GM19240 (cell line): ENCODE measurements around the gene SERPINA9.
"Not testable (repeated sequence)": the region's sequence is repeated elsewhere in the genome, so short reads cannot be mapped to it uniquely, and the experiment has no call there.

Experiments
- DNase-seq: peaks from one replicate; pipeline ENCODE4 v3.0.0; 2011; ENCODE audit warnings: low spot score; ENCODE audit not compliant: insufficient read length

Gene SERPINA9, protein sequence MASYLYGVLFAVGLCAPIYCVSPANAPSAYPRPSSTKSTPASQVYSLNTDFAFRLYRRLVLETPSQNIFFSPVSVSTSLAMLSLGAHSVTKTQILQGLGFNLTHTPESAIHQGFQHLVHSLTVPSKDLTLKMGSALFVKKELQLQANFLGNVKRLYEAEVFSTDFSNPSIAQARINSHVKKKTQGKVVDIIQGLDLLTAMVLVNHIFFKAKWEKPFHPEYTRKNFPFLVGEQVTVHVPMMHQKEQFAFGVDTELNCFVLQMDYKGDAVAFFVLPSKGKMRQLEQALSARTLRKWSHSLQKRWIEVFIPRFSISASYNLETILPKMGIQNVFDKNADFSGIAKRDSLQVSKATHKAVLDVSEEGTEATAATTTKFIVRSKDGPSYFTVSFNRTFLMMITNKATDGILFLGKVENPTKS

DNA sequence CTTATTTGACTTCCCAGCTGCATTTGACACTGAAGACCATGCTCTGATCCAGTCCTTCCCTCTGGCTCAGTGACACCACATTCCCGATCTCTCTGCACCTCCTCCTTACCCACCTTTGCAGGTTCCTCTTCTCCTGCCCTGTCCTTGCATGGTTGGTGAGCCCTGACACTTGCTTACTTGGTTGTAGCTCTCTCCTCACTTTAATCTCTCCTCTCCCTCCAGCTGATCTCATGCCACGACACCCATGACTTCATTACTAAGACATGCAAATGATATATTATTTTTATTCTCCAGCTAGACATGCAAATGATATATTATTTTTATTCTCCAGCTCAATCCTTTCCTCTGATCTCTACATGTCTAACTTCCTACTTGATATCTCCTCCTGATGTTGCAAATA, at the start of gene SERPINA9:
SERPINA9 (minus strand) TSS at position 175 of the 400 bp plus-strand sequence. CDS start 6,357 bp downstream, outside the sequence.
- DNase-seq: no peak

DNA sequence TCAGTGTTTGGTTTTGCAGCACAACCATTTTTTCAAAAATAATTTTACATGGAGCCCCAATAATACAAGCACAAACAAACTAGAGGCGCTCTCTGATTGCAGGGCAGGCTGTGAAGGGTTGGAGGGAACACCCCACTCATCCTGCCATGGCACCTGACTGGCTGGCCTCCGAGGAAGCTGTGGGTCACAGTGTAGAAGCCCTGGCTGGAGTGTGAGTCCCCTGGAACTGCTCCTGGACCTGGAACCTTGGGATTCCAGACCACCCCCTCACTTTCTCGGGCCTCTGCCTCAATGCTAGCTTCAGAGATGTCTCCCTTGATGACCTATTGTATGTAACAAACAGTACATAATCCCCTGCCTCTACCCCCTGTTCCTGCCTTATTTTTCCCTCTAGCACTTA, 48.1 kb upstream of the SERPINA9 start:
- DNase-seq: no peak

DNA sequence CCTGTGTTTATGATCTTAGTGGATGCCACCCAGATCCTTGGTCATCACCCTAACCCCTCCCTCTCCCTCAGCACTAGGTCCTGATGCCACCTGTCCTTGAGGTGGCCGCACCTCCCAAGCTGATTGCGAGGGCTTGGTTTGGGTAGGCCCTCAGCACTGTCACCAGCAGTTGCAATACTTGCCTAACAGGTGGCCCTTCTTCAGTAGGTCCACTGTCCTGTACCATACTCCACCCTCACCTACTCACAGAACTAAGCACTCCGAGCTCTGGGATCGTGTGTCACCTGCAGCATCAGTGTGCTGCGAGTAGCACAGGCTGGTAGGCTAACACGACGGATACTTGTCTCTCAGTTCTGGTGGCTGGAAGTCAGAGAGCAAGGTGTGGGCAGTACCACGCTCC, 47.3 kb upstream of the SERPINA9 start:
- no peak for DNase-seq

DNA sequence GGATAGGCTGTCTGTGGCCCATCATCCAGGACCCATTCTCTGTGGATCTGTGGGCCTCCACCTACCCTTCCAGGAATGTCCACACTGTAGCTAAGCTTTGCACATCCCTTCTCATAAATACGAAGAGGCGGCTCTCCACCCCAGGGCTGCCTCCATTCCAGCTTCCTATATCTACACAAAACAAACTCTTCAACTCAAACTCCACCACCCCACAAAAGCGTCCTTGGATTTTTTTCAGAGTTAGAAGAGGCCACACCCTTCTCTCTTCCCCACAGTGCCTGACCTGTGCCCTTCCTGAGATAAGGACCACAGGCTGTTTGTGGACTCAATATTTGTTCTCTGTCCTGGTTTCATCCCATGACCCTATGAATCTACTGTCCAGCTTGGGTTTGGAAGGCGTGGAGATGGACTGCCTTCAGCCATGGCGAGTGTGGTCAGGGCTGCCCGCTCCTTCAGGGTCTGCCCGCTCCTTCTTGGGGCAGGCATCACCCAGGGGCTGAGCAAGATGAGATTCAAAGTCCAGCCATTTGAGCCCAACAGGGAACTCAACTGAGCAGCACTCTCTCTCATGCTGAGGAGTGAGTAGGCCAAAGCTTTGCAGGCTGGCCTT, 46.2 kb upstream of the SERPINA9 start:
- no peak for DNase-seq

DNA sequence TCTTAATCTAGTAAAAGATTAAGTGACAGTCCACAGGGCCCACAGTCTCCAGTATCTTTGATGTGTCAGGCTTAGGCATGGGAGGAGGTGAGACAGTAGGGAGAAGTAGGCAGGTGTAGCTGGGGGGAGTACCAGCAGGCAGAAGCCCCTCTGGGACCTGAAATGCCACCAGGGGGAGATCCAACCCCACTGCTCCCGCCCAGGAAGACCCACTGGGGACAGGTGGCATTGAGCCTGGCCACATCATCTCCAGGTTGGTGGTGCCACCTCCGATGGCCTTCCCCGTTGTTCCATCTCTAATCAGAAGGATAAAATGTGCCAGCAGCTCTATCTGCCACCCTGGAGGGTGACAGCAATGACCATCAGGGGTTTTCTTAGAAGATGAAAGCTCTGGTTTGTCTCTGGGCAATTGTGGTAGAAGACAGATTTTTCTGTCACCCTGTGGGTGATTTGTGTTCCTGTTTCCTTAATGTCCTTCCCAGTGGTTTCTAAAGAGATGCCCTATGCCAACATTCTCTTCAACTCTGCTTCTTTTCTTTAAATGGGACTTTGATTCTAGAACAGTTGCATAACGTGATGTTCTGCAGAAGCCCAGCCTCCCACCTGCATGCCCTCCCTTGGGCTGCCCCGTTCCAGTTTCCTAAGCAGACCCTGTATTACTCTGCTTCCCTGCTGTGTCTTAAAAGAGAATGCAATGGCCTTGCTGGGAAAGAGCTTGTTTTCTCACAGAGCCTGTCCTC, 45.5 kb upstream of the SERPINA9 start:
- no peak for DNase-seq

DNA sequence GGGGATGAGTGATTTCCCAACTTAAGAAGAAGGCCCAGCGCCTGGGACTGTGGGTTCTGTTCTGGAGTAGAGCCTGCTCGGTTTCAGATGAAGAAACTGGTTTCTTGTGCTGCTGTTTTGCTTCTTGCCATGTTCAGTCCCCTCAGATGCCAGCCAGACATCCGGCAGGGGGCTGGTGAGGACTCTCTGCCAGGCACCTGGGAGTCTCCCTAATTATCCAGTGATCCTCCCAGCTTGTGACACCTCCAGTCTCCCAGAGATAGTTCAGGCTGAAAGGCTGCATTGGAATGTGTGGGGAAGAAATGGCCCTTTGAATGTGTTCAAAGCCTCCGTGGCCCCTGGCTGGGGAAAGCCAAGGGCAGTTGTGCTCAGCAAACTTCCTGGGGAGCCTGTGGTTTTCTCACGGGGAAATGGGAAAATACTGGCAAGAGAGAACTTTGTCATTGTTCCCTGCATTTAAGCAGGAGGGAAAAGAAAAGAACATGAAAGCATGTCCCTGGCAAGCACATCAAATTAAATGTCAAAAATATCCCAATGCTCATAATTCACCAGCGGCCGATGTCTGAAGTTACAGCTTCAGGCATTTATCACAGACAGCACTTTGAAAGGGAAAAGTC, 41.8 kb upstream of the SERPINA9 start:
- DNase-seq: no peak

DNA sequence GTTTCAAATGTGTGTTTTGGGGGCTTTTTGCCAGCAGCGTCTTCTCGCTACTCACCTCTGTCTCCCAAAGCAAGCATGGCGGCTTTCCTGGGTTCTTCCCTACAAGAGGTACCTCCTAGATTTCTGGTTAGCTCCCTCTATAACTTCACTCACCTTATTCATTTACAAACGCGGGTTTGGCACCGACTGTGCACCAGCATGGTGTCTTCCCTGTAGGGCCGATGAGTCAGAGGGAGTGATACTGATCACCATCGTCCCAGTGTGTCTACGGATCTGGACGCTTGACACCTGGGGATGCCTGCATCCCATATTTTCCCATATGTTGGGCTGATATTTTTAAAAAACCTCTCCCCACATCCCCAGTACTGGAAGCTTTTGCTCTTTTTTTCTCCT, 41.2 kb upstream of the SERPINA9 start:
- DNase-seq: no peak

DNA sequence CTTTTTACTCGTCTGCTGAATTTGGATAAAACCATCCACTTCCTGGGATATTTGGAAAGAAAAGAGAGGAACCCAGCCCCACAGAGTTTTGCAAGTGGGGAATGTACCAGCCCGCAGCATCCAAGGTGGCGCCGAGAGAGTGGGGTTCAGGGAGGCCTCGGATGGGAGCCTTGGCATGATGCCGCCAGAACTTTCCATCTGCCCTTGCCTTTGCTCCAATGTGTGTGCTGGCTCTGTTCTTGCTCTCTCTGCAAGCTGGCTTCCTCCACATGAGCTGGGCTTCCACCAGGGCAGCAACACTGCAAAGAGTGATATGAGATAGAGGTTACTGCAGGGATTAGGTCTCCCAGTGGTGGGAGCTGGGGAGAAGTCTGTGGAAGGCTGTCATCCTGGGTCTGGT, 39.9 kb upstream of the SERPINA9 start:
- DNase-seq: no peak

DNA sequence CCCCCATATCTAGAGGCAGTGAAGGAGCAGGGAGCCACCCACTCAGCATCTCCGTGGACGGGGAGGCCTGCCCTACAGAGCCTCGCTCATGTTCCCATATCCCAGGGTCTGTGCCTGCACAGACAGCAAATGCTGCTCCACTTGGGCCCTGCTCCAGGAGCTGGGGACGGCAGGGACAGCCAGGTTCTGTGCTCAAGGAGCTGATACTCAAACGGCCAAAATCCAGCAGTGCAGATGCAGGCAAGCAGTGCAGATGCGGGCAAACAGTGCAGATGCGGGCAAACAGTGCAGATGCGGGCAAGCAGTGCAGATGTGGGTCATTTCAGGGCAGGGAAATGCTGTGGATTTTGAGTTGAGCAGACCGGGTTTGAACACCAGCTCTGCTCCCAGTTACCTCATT, 39.4 kb upstream of the SERPINA9 start:
- DNase-seq: no peak

DNA sequence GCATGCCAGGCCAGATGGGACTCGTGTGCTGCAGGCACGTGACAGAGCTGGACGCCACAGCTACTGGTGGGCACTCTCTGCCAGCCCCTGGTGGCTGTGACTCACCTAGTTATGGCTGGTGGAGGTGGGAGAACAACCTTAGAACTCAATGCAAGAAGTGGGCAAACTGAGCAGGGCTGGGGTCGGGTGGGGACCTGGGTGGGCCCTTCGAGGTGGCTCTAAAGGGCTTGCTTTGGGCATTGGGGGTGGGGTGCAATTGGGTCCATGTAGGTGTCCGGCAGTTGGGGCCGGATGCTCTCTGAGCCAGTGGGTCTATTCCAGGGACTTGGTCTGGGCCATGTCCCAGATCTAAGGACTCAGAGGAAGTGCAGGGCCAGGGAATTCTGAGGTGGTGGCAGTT, 38.4 kb upstream of the SERPINA9 start:
- no peak for DNase-seq

DNA sequence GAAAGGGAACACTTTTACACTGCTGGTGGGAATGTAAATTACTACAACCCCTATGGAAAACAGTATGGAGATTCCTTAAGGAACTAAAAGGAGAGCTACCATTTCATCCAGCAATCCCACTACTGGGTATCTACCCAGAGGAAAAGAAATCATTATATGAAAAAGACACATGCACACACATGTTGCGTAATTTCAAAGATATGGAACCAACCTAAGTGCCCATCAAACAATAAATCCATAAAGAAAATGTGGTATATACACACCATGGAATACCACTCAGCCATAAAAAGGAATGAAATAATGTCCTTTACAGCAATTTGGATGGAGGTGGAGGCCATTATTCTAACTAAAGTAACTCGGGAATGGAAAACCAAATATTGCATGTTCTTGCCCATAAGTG, 34.5 kb upstream of the SERPINA9 start:
- DNase-seq: not testable (repeated sequence)

DNA sequence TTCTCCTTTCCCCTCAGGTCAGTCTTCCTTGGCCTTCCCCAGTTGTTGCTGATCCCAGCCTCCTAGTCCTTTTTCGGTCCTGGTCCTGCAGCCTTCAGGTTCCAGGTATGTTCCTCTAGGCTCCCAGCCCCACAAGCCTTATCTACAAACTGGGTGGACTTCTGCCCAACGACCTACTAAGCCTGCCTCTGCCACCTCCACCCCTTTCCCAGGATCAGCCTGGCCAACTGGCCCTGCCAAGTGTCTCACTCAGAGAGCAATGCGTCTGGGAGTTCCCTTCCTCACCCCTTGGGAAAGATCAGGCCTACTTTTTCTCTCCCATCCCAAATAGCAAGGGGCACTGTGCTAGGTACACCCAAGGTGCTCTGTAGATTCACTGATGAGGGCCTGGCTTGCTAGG, 33.4 kb upstream of the SERPINA9 start, which contains the start of gene SERPINA12:
SERPINA12 (minus strand) TSS at position 114 of the 400 bp plus-strand sequence. CDS start 11,072 bp downstream, outside the sequence.
- no peak for DNase-seq

DNA sequence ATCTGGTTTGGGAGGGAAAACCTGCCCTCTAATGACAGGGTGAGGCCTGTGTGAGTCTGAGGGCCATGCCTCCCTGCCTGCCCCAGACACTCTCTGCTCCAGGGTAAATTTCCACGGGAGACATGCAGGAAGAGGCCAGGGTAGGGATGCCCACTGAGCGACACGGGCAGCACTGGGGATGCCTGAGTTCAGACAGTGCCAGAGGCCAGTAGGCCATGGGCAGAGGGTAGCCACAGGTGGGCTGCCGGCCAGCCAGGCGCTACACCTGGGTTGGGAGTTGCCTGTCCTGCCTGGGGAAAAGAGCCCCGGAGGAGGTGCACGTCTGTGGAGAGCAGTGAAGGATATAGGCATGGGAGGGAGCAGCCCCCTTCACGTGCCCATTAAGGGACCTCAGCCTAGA, 29.6 kb upstream of the SERPINA9 start:
- no peak for DNase-seq

DNA sequence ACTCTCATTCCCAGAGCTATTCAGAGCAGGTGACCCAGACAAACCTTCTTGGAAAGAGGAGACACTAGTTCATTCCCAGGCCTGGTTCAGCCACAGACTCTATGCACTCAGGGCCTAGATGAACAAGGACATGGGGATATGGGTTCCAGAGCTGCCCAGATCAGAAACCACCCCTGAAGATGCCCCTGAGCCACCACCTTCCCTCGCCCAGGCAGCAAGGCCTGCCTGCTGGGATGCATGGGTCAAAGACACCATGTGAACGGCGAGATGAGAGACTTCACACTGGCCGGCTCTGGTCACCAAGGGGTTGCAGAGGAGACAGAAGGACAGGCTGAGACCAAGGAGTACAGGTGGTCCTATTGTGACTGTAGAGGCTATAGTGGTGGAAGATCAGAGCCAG, 29.2 kb upstream of the SERPINA9 start:
- no peak for DNase-seq

DNA sequence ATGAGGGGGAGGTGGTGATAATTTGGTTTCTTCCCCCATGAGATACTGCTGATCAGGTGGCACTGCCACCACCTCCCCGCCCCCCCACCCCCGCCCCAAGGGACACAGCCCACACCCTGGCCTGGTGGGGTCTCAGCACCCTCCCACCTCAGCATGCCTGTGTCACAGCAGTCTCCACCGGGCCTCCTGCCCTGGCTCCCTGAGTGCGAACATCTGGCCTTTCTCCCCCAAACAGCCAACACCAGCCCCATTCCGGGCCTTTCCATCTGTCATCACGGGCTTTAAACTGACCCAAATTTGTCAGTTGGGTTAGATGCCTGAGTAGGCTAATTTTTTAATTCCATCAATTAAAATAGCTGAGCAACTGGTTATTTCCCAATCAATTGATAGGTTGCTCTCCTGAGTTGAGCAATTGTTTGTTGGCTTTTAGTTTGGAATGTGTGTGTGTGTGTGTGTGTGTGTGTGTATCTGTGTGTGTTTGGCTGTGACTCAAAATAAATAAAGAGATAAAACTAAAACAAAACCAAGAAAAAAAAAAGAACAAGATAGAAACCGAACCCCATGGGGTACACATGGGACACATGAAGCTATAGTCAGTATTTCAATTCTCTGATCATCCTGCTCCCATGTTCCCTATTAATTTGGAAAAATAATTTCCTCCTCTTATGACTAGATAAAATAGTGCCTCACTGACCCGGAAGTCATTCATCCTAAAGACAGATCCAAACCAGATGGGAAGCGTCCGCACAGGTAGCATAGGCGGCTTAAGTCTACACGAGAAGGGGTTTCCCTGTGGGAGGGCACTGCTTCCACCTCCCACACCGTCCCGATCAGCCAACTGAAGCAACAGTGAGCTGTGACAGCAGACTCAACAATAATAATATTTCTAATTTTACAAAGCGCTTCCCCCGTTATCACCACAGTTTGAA, 25.9 kb upstream of the SERPINA9 start:
- no peak for DNase-seq

DNA sequence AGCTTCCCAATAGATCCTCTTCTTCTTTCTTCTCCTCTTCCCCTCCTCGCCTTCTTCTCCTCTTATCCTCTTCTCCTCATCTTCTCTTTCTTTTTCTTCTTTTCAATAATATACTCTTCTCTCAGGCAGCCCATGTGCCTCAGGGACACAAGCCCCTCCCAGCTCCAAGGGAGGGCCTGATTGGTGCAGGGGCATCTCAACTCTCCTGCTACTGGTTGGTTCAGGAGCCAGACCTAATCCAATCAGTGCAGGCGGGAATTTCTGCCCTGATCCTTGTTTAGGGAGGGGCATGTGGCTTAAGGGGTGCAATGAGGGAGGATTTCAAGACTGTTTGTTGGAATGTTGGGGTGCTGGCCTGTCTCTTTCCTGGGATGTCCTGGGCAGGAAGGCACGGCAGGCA, 24.3 kb upstream of the SERPINA9 start:
- no peak for DNase-seq

DNA sequence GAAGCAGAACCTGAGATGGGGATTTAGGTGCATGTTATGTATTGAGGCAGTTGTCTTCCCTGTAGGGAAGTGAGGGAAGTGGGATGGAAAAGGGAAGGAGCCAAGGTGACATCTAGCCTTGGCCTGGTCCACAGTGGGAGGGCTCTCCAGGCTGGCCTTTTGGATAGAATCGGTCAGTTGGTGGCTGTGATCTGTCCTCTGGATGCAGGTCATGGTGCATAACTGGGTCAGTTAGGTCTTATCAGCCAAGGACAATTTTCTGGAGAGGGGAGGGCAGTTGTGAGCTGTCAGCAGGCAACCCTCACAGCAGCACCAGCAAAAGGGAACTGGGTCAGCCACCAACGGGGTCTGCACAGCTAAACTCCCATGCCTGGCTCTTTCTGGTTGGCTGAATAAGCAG, 23.7 kb upstream of the SERPINA9 start:
- DNase-seq: no peak

DNA sequence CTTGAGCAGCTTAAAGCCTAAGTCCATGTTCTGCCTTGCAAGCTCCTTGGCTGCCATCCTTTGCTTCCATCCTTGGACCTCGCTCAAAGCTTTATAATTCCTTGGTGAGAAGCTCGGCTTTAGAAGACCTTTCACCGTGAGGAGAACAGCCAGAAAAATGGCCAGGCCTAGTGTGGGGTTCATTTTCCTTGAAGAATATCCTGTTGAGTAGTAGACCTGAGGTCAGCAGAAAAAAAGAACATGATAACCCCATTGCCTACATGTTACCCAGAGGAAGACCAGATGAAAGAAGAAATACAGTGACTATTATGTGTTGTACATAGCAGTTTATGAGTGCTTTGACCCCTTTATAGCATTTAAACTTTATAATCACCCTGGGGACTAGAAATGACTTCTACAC, 22.2 kb upstream of the SERPINA9 start:
- DNase-seq: no peak

DNA sequence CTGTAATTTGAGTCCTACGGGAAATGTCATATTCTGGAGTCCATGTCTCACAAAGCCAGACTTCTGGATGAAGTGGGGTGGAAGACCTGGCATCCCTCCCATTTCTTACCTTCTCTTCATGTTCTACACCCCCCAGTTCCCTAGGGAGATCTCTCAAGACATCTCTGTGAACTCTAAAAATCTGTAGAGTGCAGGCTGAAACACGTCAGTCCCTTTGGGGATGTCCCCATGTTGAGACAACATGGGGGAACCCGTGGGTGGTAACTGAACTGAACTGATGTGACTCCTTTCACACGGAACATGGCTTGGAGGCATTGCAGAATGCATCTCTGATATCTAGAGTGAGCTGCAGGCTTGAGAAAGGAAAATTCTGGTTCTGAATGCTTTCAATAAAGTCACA, 18.1 kb upstream of the SERPINA9 start:
- DNase-seq: no peak

DNA sequence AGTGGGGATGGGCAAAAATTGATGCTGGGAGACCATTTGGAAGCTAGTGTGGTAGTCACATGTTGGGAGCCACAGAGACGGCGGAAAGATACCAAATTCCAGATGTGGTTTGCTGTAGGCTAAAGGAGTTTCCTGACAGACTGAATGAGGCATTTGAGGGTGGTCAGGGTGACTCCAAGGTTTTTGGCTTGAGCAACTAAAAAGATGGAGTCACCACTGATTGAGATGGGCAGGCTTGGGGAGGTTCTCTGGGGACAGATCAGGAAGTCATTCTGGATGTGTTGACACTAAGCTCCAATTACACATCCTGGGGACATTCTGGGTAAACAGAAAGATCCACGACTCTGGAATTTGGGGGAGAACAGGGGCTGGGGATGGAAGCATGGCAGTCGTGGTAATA, 15.5 kb upstream of the SERPINA9 start:
- no peak for DNase-seq

DNA sequence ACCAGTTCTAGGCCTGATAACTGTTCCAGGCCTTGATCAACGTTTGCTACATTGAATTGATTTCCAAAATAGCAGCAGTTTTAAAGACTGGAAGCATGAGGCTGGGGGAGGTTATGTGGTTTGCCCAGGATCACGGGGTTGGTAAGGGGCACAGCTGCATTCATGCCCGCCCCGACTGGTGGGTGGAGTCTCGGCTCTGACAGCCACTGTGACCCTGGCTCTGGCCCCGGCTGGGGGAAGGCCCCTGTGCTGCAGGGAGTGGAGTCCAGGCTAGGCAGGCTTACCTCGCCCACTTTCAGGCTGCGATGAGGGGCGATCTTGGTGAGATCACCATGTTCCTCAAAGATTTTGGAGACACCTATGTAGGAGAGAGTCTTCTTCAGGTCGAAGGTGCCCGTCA, 13.3 kb upstream of the SERPINA9 start:
- DNase-seq: no peak
